H9 (cell line): ENCODE measurements around the gene NAA25. TPM values are rescaled to one million over a fixed set of nuclear protein-coding genes. Genes with fewer than 3 reads are reported as not detected.

Experiments
- DNase-seq: peaks from one replicate; pipeline ENCODE4 v3.0.0-alpha.2; 2017
- H2AFZ ChIP-seq: one replicate; pipeline ENCODE4 v1.6.1; 2013; ENCODE audit warnings: mild to moderate bottlenecking, low read length, control low read depth, moderate library complexity
- H2AK5ac ChIP-seq: 2 replicates; pipeline ENCODE4 v1.6.1; 2013; ENCODE audit warnings: low read length, control low read depth, mixed read lengths; ENCODE audit not compliant: insufficient read length
- H2BK120ac ChIP-seq: one replicate; pipeline ENCODE4 v1.6.1; 2013; ENCODE audit warnings: low read depth, mild to moderate bottlenecking, low read length, control low read depth, inconsistent platforms; ENCODE audit not compliant: poor library complexity, severe bottlenecking
- H2BK12ac ChIP-seq: 2 replicates; pipeline ENCODE4 v1.6.1; 2013; ENCODE audit warnings: low read length, control low read depth, mixed read lengths, low read depth; ENCODE audit not compliant: insufficient read length
- H2BK15ac ChIP-seq: 2 replicates; pipeline ENCODE4 v1.6.1; 2013; ENCODE audit warnings: low read depth, low read length, control low read depth
- H2BK20ac ChIP-seq: one replicate; pipeline ENCODE4 v1.6.1; 2013; ENCODE audit warnings: low read depth, mild to moderate bottlenecking, low read length, control low read depth, inconsistent platforms; ENCODE audit not compliant: poor library complexity, severe bottlenecking
- H2BK5ac ChIP-seq: 2 replicates; pipeline ENCODE4 v1.6.1; 2013; ENCODE audit warnings: low read length, control low read depth, mixed read lengths; ENCODE audit not compliant: insufficient read length
- H3K14ac ChIP-seq: 2 replicates; pipeline ENCODE4 v1.6.1; 2013; ENCODE audit warnings: low read length, control low read depth; ENCODE audit not compliant: insufficient read depth
- H3K18ac ChIP-seq: 2 replicates; pipeline ENCODE4 v1.6.1; 2013; ENCODE audit warnings: low read depth, mild to moderate bottlenecking, mixed read lengths, low read length, control low read depth; ENCODE audit not compliant: insufficient read length
- H3K23ac ChIP-seq: 2 replicates; pipeline ENCODE4 v1.6.1; 2013; ENCODE audit warnings: low read length, control low read depth, mixed read lengths, low read depth; ENCODE audit not compliant: insufficient read length
- H3K23me2 ChIP-seq: 2 replicates; pipeline ENCODE4 v1.6.1; 2013; ENCODE audit warnings: low read depth, mild to moderate bottlenecking, mixed read lengths, low read length, control low read depth; ENCODE audit not compliant: insufficient read length, poor library complexity, severe bottlenecking
- H3K27ac ChIP-seq: 2 replicates; pipeline ENCODE4 v1.5.1; 2013; ENCODE audit warnings: low read length, control low read depth, mixed read lengths, low read depth; ENCODE audit not compliant: insufficient read length
- H3K27me3 ChIP-seq: 2 replicates; pipeline ENCODE4 v1.6.1; 2013; ENCODE audit warnings: low read length, control low read depth, inconsistent platforms; ENCODE audit not compliant: insufficient read depth
- H3K4ac ChIP-seq: 2 replicates; pipeline ENCODE4 v1.6.1; 2013; ENCODE audit warnings: low read depth, mild to moderate bottlenecking, control low read depth, inconsistent platforms, low read length, moderate library complexity
- H3K4me1 ChIP-seq: 2 replicates; pipeline ENCODE4 v1.6.1; 2013; ENCODE audit warnings: low read length, control low read depth, inconsistent platforms; ENCODE audit not compliant: insufficient read depth
- H3K4me2 ChIP-seq: 2 replicates; pipeline ENCODE4 v1.6.1; 2013; ENCODE audit warnings: low read length, control low read depth, mixed read lengths; ENCODE audit not compliant: insufficient read length, insufficient read depth
- H3K56ac ChIP-seq: 2 replicates; pipeline ENCODE4 v1.6.1; 2013; ENCODE audit warnings: low read depth, mild to moderate bottlenecking, mixed read lengths, low read length, control low read depth; ENCODE audit not compliant: insufficient read length
- H3K79me1 ChIP-seq: 2 replicates; pipeline ENCODE4 v1.6.1; 2013; ENCODE audit warnings: low read depth, mild to moderate bottlenecking, moderate library complexity, low read length, control low read depth, inconsistent platforms; ENCODE audit not compliant: insufficient read depth, poor library complexity, severe bottlenecking
- H3K79me2 ChIP-seq: 2 replicates; pipeline ENCODE4 v1.6.1; 2013; ENCODE audit warnings: low read length, control low read depth, inconsistent platforms; ENCODE audit not compliant: insufficient read depth
- H3K9ac ChIP-seq: 2 replicates; pipeline ENCODE4 v1.6.1; 2013; ENCODE audit warnings: low read length, control low read depth, mixed read lengths; ENCODE audit not compliant: insufficient read length; ENCODE audit errors: extremely low read depth
- H3K9me3 ChIP-seq: one replicate; pipeline ENCODE4 v1.6.1; 2013; ENCODE audit warnings: low read depth, low read length, inconsistent platforms; ENCODE audit not compliant: control insufficient read depth
- H3T11ph ChIP-seq: one replicate; pipeline ENCODE4 v1.6.1; 2013; ENCODE audit warnings: mild to moderate bottlenecking, low read length, control low read depth, inconsistent platforms
- H4K20me1 ChIP-seq: one replicate; pipeline ENCODE4 v1.6.1; 2013; ENCODE audit not compliant: control insufficient read depth, insufficient read length, insufficient read depth
- H4K5ac ChIP-seq: 2 replicates; pipeline ENCODE4 v1.6.1; 2013; ENCODE audit warnings: low read depth, mild to moderate bottlenecking, mixed read lengths, low read length, control low read depth; ENCODE audit not compliant: insufficient read length
- H4K8ac ChIP-seq: replicated peaks from 2 replicates; pipeline ENCODE4 v1.6.1; 2013; ENCODE audit warnings: low read length, control low read depth, mixed read lengths, low read depth; ENCODE audit not compliant: insufficient read length
- H4K91ac ChIP-seq: 2 replicates; pipeline ENCODE4 v1.6.1; 2013; ENCODE audit warnings: low read depth, mild to moderate bottlenecking, moderate library complexity, mixed read lengths, low read length, control low read depth; ENCODE audit not compliant: insufficient read length
- H3K27ac Mint-ChIP-seq, 3 experiments: 2 replicates in 2 of 3; 3 replicates in 1 of 3; pipeline ENCODE4 v1.8.0; 2020 to 2021; ENCODE audit warnings: mixed read lengths in 3 of 3, mild to moderate bottlenecking in 1 of 3, moderate library complexity in 1 of 3
- H3K27me3 Mint-ChIP-seq: 2 replicates; pipeline ENCODE4 v1.8.0; 2021; ENCODE audit warnings: low read depth, mild to moderate bottlenecking, moderate library complexity, mixed read lengths
- H3K36me3 Mint-ChIP-seq, 3 experiments: 2 replicates in 2 of 3; 3 replicates in 1 of 3; pipeline ENCODE4 v1.8.0; 2020 to 2021; ENCODE audit warnings: low read depth in 3 of 3, mixed read lengths in 3 of 3; ENCODE audit not compliant: insufficient read depth in 1 of 3
- H3K4me1 Mint-ChIP-seq, 2 experiments: 2 replicates each; pipeline ENCODE4 v1.8.0; 2020; ENCODE audit warnings: mixed read lengths in 2 of 2
- H3K4me3 Mint-ChIP-seq, 2 experiments: 2 replicates in 1 of 2; 3 replicates in 1 of 2; pipeline ENCODE4 v1.8.0; 2020 to 2021; ENCODE audit warnings: mild to moderate bottlenecking in 2 of 2, mixed read lengths in 2 of 2, moderate library complexity in 1 of 2
- H3K9me3 Mint-ChIP-seq, 2 experiments: 2 replicates in 1 of 2; 3 replicates in 1 of 2; pipeline ENCODE4 v1.8.0; 2020; ENCODE audit warnings: mild to moderate bottlenecking in 2 of 2, mixed read lengths in 2 of 2, moderate library complexity in 1 of 2
- CTCF ChIP-seq: fragments of 200-600 bp; sonication (generic); conservative IDR thresholded peaks from 3 replicates; pipeline ENCODE4 v1.8.0; 2021; ENCODE audit warnings: antibody characterized with exemption, mild to moderate bottlenecking
- WGBS: extraction: QIAGEN DNeasy Blood & Tissue Kit; methylation state at CpG from one replicate; pipeline ENCODE4 v1.1.7; 2013; ENCODE audit warnings: missing lambda C conversion rate, low lambda C conversion rate, mixed read lengths; ENCODE audit not compliant: insufficient read length; ENCODE audit errors: extremely low coverage; 5-methylcytosine and 5-hydroxymethylcytosine counted together
- total RNA-seq: library from RNA; stranded (reverse); gene quantifications from 2 replicates; pipeline ENCODE4 v1.2.1, GENCODE V29; 2021

NAA25 gene
- total RNA-seq, 1 experiment from 2014 or later: 57.1 TPM

GRCh38 chr12:112013601-112014402 lies 94.8 kb downstream of the NAA25 start:
- Histone ChIP-seq H3K4me2 (peak overlapping the region; percentile 54), H3K79me1 (peaks cover 5% of the 10 kb centered on the region), H3K56ac (no peak overlapping the region), H3T11ph (no peak overlapping the region), H3K9ac (peak overlapping the region; percentile 83), H2BK120ac (no peak overlapping the region), H3K27me3 (no peaks in the 10 kb centered on the region), H3K23ac (no peak overlapping the region), H2BK15ac (no peak overlapping the region), H2AFZ (no peak overlapping the region), H4K20me1 (no peaks in the 10 kb centered on the region), H2BK12ac (no peak overlapping the region), H3K14ac (peak overlapping the region; percentile 79), H4K5ac (no peak overlapping the region), H3K27ac (peak overlapping the region; percentile 4), H2BK20ac (no peak overlapping the region), H4K91ac (peak overlapping the region; percentile 32), H2AK5ac (no peak overlapping the region), H3K4ac (no peak overlapping the region; the same call in 1 of the 2 replicates), H2BK5ac (no peak overlapping the region), H3K23me2 (peaks cover 3% of the 10 kb centered on the region), H3K79me2 (peaks cover 20% of the 10 kb centered on the region; the same call in 1 of the 2 replicates), H4K8ac (no peak overlapping the region), H3K18ac (peak overlapping the region; percentile 73), H3K9me3 (no peaks in the 10 kb centered on the region), H3K4me1 (no peaks in the 10 kb centered on the region)
- Mint-ChIP-seq H3K9me3 (peaks cover 3 to 4% of the 10 kb centered on the region in 2 experiments; a peak in 3 of 5 replicates), H3K4me1 (peaks cover 17 to 23% of the 10 kb centered on the region in 2 experiments), H3K36me3 (peaks cover 23 to 45% (median 41%) of the 10 kb centered on the region in 3 experiments), H3K27me3 (no peaks in the 10 kb centered on the region; the same call in 1 of the 2 replicates), H3K27ac (peak overlapping the region; percentile 93 to 98 (median 97)), H3K4me3 (peak overlapping the region; percentile 83 to 97)
- DNase-seq: peak; percentile 88
- peak; percentile 34; the same call in 1 of the 3 replicates for TF ChIP-seq CTCF
- WGBS: no CpG with 5 or more reads among the region's 54 CpGs
